Muscle of leg (tissue), 11 donors: ENCODE data around the gene SF3A1. TPM values are rescaled to one million over a fixed set of nuclear protein-coding genes. Genes with fewer than 3 reads are reported as not detected.

Source experiments
- DNase-seq: peaks from one replicate; pipeline ENCODE4 v3.0.0; 2013
- H3K27ac ChIP-seq: one replicate; pipeline ENCODE4 v1.5.1; 2013; ENCODE audit warnings: mild to moderate bottlenecking, low read length, control low read depth
- H3K27me3 ChIP-seq: one replicate; pipeline ENCODE4 v1.6.1; 2013; ENCODE audit warnings: low read length; ENCODE audit not compliant: control insufficient read depth, insufficient read depth
- H3K36me3 ChIP-seq: one replicate; pipeline ENCODE4 v1.6.1; 2013; ENCODE audit warnings: low read length; ENCODE audit not compliant: control insufficient read depth, insufficient read depth
- H3K4me1 ChIP-seq: one replicate; pipeline ENCODE4 v1.6.1; 2013; ENCODE audit warnings: low read length; ENCODE audit not compliant: control insufficient read depth, insufficient read depth
- H3K4me3 ChIP-seq: one replicate; pipeline ENCODE4 v1.5.1; 2013; ENCODE audit warnings: low read length, control low read depth
- H3K9me3 ChIP-seq: replicated peaks from 2 replicates; pipeline ENCODE4 v1.6.1; 2013; ENCODE audit warnings: low read depth, low read length; ENCODE audit not compliant: control insufficient read depth
- WGBS: methylation state at CpG from one replicate; pipeline ENCODE4 v1.1.5; 2013; ENCODE audit warnings: missing lambda C conversion rate; ENCODE audit not compliant: insufficient coverage; 5-methylcytosine and 5-hydroxymethylcytosine counted together
- polyA plus RNA-seq, 8 donors: library from polyadenylated mRNA; unstranded; fragments of 120-200 nt; gene quantifications; one replicate each; pipeline versions ENCODE4 v1.2.1 to v1.2.3, GENCODE V29; 2013; ENCODE audit warnings: inconsistent platforms in 1 of 8, low replicate concordance in 1 of 8; ENCODE audit not compliant: insufficient read length in 8 of 8, insufficient read depth in 1 of 8
- total RNA-seq: library from RNA; stranded (reverse); fragments of 120-200 nt; gene quantifications from one replicate; pipeline ENCODE4 v1.2.4, GENCODE V29; 2013

Gene SF3A1
- total and polyA plus RNA-seq, 9 donors = 23.8 to 110 (median 78.0) TPM

DNA sequence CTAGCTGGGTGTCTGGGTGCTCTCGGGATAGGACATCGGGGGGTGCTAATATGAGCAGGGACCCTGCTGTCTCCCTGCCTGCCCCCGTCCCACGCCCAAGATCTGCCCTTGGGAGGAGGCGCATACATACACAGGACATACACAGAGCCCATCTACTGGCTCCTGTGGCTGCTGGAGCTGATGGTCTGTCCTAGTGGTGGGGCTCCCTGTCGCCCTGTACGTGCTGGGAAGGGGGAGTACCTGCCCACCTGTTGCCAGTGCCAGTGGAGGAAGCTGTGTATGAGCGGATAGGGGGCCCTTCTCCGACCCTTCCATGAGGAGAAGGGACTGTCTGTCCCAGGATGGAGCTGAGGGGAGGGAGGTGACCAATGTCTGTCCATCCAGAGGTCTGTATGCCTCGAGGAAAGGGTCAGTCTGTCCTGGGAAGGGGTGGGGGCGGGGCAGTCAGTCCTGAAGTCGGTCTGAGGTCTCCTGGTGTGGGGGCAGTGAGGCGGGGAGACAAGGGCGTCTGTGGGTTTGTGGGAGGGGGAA lies 30.9 kb downstream of the SF3A1 start:
- no peaks in the 10 kb centered on the region for H3K27me3 ChIP-seq
- H3K36me3 ChIP-seq = peaks cover 14% of the 10 kb centered on the region
- no peak overlapping the region for H3K27ac ChIP-seq
- WGBS = 17% methylated on average over 7 of the region's 14 CpGs
- peaks cover 35% of the 10 kb centered on the region for H3K4me1 ChIP-seq
- DNase-seq = no peak
- no peaks in the 10 kb centered on the region for H3K9me3 ChIP-seq
- H3K4me3 ChIP-seq = peak overlapping the region; percentile 79

DNA sequence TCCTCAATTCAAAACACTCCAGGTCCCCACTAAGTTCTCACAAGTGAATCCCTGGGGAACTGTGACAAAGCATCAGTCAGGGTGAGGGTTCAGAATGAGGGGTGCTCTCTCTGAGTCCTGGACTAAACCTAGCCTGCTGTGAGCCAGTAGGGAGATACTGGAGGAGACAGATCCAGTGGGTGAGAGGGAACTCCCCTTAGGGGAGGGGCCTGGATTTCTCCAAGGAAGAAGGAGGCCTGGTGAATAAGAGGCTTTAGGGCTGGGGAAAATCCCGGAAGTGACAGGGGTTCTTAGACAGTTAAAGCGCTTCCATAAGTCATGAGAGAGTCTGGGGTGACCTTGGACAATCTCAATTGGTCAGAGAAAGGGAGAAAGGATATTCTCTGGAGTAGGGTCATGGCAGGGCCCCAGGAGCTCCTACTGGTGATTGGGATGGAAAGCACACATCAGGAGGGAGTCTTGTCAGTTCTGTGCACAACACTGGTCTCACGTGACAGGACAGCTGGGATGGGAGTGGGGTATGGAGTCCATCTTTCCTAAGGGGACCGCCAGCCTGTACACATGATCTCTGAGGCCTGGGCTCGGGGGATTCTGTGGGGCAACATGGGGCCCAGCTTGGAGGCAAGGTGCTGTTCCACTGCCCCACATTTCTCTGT lies 31.5 kb downstream of the SF3A1 start:
- 65% methylated on average over 3 of the region's 5 CpGs for WGBS
- H3K27me3 ChIP-seq = no peaks in the 10 kb centered on the region
- H3K4me1 ChIP-seq = peaks cover 35% of the 10 kb centered on the region
- H3K4me3 ChIP-seq = peak overlapping the region; percentile 79
- DNase-seq = peak; percentile 61
- no peaks in the 10 kb centered on the region for H3K9me3 ChIP-seq
- no peak overlapping the region for H3K27ac ChIP-seq
- H3K36me3 ChIP-seq = peaks cover 11% of the 10 kb centered on the region

- DNase-seq = no peak
- Histone ChIP-seq H3K27me3 (no peaks in the 10 kb centered on the region), H3K9me3 (no peaks in the 10 kb centered on the region), H3K4me1 (peaks cover 35% of the 10 kb centered on the region), H3K27ac (no peak overlapping the region), H3K4me3 (no peak overlapping the region), H3K36me3 (peaks cover 10% of the 10 kb centered on the region)
- 50% methylated on average over 1 of the region's 8 CpGs for WGBS
Measured at GRCh38 chr22:30324014-30324730, 32.5 kb downstream of the SF3A1 start.

DNA sequence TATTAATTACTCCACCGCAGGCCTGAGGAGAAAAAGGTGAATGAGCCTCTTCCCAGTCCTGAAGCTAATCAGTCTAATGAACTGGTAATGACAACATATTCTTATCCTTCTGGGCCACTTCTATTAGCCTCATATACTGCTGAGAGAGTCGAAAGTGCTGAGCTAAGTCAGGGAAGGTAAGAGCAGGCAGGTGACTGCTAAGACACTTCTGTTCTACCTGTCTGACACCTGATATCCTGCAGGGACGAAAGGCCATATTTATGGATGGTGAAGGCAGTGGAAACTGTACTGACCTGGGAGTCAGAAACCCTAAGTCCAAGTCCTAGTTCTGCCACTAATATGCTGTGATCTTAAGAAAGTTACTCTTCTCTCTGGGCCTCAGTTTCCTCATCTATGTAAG lies 33.4 kb downstream of the SF3A1 start:
- H3K4me3 ChIP-seq = no peak overlapping the region
- peaks cover 35% of the 10 kb centered on the region for H3K4me1 ChIP-seq
- no peaks in the 10 kb centered on the region for H3K9me3 ChIP-seq
- DNase-seq = no peak
- peaks cover 12% of the 10 kb centered on the region for H3K36me3 ChIP-seq
- 100% methylated on average over 1 of the region's 3 CpGs for WGBS
- H3K27ac ChIP-seq = no peak overlapping the region
- no peaks in the 10 kb centered on the region for H3K27me3 ChIP-seq

DNA sequence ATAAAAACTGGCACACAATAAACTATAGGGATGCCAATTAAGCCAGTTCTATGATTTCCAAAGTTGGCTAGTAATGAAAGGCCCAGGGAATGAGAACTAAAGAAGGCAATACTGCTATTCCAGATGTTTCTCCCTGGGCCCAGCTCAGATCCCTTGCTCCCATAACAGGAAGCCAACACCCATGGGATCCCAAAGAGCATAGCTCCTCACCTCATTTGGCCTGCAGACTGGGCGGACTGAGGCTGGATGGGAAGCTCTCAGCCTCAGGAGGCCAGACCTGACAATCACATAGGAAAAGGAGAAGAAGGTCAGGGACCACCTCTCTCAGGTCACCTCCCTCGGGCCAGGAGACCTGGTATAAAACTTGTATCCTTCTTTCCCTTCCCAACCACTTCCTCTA lies 35.2 kb downstream of the SF3A1 start:
- peaks cover 12% of the 10 kb centered on the region for H3K36me3 ChIP-seq
- H3K4me3 ChIP-seq = no peak overlapping the region
- H3K4me1 ChIP-seq = peaks cover 30% of the 10 kb centered on the region
- WGBS = 90% methylated on average over 2 of the region's 2 CpGs
- no peaks in the 10 kb centered on the region for H3K9me3 ChIP-seq
- no peaks in the 10 kb centered on the region for H3K27me3 ChIP-seq
- DNase-seq = no peak
- H3K27ac ChIP-seq = no peak overlapping the region

GRCh38 chr22:30320021-30320556 lies 36.6 kb downstream of the SF3A1 start:
- 88% methylated on average over 2 of the region's 3 CpGs for WGBS
- DNase-seq = no peak
- no peaks in the 10 kb centered on the region for H3K9me3 ChIP-seq
- no peaks in the 10 kb centered on the region for H3K27me3 ChIP-seq
- peaks cover 12% of the 10 kb centered on the region for H3K36me3 ChIP-seq
- no peak overlapping the region for H3K4me3 ChIP-seq
- peaks cover 18% of the 10 kb centered on the region for H3K4me1 ChIP-seq
- no peak overlapping the region for H3K27ac ChIP-seq

DNA sequence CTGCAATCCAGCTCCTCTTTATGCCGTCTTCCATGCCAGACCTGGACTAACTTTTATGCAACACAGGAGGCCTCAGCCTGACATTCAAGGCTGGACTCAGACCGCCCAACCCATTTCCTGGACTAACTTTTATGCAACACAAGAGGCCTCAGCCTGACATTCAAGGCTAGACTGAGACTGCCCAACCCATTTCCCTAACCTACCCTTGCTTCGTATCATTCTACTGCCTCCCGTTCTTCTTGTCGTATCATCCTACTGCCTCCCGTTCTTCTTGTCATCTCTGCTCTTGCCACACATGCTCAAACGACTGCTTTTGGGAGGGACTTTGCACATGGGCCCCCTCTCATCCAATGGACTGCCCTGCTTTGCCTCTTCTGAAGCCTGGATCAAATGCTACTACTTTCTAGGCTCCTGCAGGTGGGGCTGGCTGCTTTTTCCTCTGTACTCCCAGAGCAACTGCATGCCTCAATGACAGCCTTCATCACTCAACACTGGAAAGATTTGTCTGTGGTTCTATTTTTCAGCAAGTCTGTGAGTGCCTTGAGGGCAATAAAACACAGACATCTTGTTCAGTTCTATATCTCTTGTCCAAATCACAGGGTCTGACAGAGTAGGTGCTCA lies 37.8 kb downstream of the SF3A1 start:
- Histone ChIP-seq H3K4me3 (no peak overlapping the region), H3K27ac (no peak overlapping the region), H3K36me3 (peaks cover 12% of the 10 kb centered on the region), H3K9me3 (no peaks in the 10 kb centered on the region), H3K27me3 (no peaks in the 10 kb centered on the region), H3K4me1 (peaks cover 7% of the 10 kb centered on the region)
- DNase-seq = no peak
- 72% methylated on average over 7 of the region's 7 CpGs for WGBS

GRCh38 chr22:30317778-30318177 lies 38.9 kb downstream of the SF3A1 start:
- no CpG with 5 or more reads among the region's 1 CpG for WGBS
- Histone ChIP-seq H3K36me3 (peaks cover 12% of the 10 kb centered on the region), H3K4me3 (no peak overlapping the region), H3K27me3 (no peaks in the 10 kb centered on the region), H3K27ac (no peak overlapping the region), H3K9me3 (no peaks in the 10 kb centered on the region), H3K4me1 (peaks cover 6% of the 10 kb centered on the region)
- no peak for DNase-seq

GRCh38 chr22:30315962-30316576 lies 40.6 kb downstream of the SF3A1 start:
- no peak overlapping the region for H3K27ac ChIP-seq
- H3K27me3 ChIP-seq = no peaks in the 10 kb centered on the region
- no peak overlapping the region for H3K4me3 ChIP-seq
- DNase-seq = no peak
- no peaks in the 10 kb centered on the region for H3K9me3 ChIP-seq
- no CpG with 5 or more reads among the region's 2 CpGs for WGBS
- peaks cover 8% of the 10 kb centered on the region for H3K4me1 ChIP-seq
- H3K36me3 ChIP-seq = peaks cover 11% of the 10 kb centered on the region

DNA sequence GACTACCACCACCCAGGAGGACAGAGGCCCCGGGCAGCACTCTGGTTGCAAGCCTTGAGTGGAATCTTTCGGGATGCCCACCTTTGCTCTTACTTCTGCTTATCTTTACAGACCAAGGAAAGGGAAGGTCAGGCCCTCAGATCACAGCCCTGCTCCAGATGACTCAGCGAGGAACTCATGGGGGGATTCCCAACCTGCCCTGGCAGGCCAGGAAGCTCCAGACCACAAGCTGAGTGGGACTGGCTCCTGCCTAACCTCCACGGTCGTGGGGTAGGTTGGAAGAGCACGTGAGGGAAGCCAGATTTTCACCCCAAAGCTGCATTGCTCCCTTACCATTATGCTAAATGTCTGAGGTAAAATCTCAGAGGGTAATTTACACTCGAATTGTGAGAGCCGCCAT lies 41.8 kb downstream of the SF3A1 start:
- DNase-seq = no peak
- Histone ChIP-seq H3K36me3 (peaks cover 7% of the 10 kb centered on the region), H3K4me3 (no peak overlapping the region), H3K27me3 (no peaks in the 10 kb centered on the region), H3K9me3 (no peaks in the 10 kb centered on the region), H3K4me1 (peaks cover 14% of the 10 kb centered on the region), H3K27ac (no peak overlapping the region)
- WGBS = 83% methylated on average over 3 of the region's 8 CpGs
